GM12874 (cell line): ENCODE data around the gene STON2.

Experiments
- TF ChIP-seq, protein P1 (sequence below): IDR thresholded peaks from 2 replicates; pipeline ENCODE4 v1.5.1; 2011; ENCODE audit warnings: low read depth, mild to moderate bottlenecking, control low read depth, low read length, moderate library complexity; ENCODE audit not compliant: insufficient read depth

Gene STON2

DNA sequence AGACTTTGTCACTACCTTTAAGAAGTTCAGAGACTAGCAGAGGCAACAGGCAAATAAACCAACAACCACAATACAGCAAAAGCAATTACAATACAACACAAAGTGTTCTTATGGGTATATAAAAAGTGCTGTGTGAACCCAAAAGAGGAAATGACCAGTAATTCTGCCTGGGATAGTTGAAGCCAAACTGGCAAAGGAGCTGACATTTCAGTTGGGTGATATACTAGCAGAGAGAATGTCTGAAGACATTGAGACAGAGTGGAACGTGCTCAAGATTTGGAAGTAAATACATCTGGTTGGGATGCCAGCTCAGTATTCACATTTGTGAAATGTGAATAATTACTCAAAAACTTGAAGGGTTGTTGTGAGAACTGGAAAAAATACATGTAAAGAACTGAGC, 98.8 kb downstream of the STON2 start:
- TF ChIP-seq, protein P1, sequence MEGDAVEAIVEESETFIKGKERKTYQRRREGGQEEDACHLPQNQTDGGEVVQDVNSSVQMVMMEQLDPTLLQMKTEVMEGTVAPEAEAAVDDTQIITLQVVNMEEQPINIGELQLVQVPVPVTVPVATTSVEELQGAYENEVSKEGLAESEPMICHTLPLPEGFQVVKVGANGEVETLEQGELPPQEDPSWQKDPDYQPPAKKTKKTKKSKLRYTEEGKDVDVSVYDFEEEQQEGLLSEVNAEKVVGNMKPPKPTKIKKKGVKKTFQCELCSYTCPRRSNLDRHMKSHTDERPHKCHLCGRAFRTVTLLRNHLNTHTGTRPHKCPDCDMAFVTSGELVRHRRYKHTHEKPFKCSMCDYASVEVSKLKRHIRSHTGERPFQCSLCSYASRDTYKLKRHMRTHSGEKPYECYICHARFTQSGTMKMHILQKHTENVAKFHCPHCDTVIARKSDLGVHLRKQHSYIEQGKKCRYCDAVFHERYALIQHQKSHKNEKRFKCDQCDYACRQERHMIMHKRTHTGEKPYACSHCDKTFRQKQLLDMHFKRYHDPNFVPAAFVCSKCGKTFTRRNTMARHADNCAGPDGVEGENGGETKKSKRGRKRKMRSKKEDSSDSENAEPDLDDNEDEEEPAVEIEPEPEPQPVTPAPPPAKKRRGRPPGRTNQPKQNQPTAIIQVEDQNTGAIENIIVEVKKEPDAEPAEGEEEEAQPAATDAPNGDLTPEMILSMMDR: no peak

DNA sequence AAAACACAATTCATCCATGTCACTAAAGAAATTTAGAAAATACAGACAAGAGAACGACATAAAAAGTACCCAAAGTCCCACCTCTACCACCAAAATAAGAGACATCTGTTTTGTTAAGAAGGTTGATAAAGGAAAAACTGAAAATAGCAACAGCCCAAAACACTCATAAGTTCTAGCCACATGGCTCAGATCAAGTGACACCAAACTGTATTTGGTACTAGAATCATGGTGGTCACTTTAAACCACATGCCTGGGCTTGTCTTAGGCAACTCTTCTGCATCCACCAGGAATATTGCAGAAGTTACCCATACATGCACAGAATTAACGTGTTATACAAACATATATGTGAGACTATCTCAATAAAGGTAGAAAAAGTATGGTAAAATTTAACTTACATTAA, 101.2 kb downstream of the STON2 start:
- TF ChIP-seq, protein P1: no peak

DNA sequence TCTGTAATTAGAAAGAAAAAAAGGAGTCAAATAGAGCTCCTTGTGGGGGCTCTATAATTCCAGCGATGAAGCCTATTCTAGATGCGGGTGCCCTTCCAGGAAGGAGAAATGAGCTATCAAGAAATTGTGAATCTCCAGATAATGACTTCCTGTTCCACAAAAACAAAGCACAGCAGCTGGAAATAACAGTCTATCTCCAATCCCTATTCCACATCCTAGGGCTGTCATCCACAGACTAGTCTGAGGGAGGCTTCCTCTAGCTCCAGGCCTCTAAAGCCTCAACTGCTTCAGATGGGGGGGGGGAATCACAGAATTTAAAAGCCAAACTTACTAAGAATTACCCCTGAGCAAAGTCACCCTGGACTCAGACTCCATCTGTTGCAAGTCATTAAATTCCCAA, 102.0 kb downstream of the STON2 start:
- TF ChIP-seq, protein P1: no peak

DNA sequence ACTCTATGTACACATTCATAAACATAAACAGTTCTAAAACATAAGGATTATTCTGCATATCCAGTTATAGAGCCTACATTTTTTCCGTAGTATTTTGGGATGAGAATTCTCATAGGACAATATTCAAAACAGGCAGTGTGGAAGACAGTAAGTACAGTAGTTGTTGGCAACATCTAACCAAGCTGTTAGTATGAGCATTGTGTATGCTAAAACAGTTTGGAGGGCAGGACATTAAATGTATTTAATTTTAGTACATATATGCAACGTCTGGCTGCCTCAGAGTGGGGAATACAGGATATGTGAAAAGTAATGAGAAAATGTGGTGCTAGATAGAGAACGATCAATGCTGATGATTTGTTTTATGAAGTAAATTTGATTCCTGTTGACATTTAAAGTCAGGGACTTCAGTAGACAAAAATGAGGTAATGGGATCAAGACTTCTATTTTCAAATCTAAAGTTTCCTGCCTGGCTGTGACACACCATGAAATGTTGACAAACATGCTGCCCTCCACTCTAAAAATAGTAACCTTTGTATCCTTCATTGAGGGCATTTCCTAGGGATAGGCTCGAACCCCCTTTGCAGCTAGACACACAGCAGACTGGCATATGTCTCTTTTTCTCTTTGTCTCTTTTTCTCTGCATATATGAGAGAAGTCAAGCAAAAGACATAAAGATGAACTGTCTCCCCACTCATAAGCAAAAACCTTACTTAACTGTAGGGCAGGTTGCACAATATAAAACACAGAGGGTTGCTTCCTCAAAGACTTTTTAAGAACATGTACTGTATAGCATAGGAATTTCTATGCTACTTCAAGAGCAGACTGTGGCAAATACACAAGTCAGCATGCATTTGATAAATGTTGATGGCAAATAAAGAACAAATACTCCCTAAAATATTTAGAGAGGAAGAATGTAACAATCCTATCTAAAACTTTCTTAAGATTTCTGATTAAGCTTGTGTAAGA, 103.9 kb downstream of the STON2 start:
- TF ChIP-seq, protein P1: no peak

DNA sequence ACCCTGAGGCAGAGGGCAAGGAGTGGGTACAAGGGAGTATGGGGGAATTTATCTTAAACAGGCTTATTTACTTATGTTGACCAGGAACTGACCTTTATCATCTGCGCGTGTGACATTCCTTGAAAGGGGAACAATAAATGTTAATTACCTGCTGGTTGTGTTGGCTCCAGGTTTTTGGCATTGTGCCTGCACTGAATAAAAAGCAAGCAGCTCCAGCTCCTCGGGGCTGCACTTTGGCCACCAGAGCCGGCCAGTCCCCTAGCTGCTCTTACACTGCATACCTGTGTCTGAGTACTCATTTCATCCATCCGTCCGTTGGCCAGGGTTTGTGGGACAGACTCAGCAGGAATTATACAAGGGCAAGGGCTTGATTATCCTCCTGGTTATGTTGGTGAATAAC, 110.6 kb downstream of the STON2 start:
- TF ChIP-seq, protein P1: no peak

DNA sequence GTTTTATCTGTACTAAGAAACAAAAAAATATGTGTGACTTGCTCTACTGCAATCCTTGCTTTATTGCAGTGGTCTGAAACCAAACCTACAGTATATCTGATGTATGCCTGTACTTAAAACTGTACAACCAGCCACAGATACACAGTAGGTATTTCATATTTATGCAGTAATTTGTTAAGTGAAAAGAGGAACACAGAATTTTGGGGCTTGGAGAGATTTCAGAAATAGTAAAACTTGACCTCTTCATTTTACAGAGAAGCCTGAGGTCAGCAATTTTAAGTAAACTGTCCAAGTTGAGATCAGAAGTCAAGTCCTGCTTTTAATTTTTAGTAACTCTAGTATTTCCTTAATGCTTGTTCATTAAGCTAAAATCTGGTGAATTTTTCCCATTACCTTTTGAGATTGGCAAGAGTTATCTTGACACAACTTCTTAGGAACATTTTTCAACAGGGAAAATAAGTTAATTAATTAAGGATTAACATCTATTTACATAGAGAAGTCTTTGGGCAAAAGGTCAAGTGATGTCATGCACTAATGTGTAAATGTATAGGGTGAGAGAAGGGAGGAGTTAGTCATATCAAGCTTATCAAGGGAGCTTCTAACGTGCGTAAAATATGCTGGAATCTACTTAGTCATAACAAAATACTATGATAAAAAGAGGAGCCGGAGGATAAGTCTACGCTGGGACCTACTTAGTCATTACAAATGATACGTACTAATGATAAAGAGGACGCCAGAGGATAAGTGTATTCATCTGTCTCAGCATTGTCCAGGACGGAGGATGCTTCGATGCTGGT, 113.4 kb downstream of the STON2 start:
- TF ChIP-seq, protein P1: no peak

DNA sequence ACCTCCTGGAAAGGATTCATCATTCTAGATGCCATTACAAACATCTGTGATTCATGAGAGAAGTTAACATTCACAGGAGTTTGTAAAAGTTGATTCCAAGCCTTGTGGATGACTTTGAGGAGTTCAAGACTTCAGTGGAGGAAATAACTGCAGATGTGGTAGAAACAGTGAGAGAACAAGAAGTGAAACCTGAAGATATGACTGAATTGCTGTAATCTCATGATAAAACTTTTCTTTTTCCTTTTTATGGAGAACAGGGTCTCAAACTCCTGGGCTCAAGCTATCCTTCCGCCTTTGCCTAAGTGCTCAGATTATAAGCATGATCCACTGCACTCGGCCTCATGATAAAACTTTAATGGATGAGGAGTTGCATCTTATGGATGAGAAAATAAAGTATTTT, 114.9 kb downstream of the STON2 start:
- TF ChIP-seq, protein P1: no peak
